ENCODE measurements around the gene MPZL1.

Gene MPZL1

DNA sequence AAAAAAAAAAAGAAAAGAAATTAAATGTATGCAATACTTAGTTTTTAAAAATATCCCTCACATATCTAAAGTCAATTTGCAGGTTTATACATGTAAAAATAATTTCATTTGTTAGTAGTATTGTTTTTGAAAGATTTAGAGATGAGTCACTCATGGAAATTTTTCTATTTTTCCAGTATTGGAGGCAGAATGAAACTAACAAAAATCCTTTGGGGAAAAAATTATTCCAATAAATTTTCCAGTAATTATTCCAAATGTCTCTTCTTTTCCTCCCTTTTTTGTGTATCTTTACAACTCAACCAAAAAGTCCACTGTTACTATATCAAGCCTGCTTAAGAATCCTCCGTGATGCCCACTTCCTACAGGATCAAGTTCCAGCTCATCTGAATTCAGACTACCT is 29.9 kb downstream of the MPZL1 start:
- DNase-seq: no peak

GRCh38 chr1:167752219-167752985 is 30.6 kb downstream of the MPZL1 start:
- DNase-seq: no peak

GRCh38 chr1:167755654-167756053 is 33.9 kb downstream of the MPZL1 start:
- no peak for DNase-seq

- DNase-seq: no peak
These were observed 35.1 kb downstream of the MPZL1 start for GRCh38 chr1:167756730-167757405.

DNA sequence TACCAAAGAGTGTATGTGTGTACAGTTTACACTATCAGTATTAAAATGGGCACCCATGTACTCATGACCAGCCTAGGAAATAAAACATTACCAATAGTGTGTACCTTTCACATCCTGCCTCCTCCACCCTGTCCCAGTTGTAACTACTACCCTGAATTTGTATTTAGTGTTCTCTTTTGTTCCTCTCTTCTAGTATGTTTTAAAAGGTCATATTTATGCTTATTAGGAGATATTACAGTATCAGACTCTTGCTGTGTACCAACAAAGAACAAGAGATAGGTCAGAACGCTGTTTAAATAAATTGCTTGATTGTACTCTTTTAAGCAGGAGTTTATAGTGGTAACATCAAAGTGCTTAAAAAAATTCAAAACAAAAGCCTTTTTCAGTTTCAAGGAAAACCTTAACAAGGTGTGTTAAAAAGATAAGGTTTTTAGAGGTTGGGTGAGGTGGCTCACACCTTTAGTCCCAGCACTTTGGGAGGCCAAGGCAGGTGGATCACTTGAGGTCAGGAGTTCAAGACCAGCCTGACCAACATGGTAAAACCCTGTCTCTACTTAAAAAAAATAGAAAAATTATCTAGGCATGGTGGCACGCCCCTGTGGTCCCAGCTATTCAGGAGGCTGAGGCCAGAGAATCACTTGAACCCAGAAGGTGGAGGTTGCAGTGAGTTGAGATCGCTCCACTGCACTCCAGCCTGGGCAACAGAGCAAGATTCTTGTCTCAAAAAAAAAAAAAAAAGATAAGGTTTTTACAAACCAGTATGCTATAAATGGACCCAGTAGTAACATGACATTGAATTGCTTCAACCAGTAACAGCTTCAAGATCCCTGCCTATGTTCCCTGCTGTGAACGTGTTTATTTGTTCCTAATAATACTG is 35.9 kb downstream of the MPZL1 start:
- no peak for DNase-seq

DNA sequence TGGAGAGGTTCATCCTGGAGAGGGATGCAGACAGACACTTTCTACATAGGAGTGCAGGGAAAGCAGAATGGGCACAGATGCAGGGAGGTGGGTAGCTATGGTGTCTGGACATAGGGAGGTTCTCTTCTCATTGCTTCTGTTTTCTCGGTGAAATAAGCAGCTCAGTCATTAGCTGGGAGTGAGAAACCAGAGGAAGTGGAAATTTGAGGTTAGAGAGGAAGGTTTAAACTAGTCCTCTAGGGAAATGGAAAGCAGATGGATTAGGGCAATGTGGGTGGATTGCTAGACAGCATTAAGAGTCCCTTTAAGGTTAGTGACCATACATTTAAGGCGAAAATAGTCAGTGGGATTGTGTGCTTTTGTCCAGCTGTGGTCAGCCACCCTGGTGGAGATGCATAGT is 39.6 kb downstream of the MPZL1 start:
- DNase-seq: no peak

- no peak for DNase-seq
These were observed 40.4 kb downstream of the MPZL1 start for GRCh38 chr1:167762061-167762746.

DNA sequence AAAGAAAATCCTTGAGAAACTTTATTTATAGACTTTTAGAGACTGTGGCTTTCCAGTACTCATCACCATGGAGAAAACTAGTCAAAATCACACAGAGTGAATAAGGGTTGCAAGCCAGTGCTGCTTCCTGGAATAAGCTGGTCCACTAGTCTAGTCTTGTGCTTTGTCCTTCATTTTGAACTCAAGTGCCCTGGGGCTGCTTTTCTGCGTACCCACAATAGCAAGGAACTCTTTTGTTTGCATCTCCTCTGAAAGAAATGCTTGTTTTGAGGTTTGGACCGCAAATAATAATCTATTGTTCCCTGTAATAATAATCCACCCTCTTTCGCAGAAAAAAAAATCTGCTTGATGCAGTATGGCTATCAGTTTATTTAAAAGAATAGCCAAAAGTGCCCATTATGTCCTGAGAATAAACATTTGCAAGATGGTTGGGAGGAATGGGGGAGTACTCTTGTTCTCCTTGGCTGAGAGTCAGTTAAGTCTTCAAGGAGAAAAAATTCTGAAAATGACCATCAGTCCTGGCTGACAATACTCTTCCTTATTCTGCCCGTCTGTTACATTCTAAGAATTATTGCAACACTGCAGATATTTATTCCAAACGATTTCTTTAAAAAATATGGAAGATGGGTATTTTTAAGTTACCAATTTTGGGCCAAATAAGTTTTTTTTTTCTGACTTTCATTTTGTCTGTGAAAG is 41.9 kb downstream of the MPZL1 start:
- DNase-seq: no peak

- DNase-seq: no peak
These were observed 42.9 kb downstream of the MPZL1 start for GRCh38 chr1:167764458-167765330.

DNA sequence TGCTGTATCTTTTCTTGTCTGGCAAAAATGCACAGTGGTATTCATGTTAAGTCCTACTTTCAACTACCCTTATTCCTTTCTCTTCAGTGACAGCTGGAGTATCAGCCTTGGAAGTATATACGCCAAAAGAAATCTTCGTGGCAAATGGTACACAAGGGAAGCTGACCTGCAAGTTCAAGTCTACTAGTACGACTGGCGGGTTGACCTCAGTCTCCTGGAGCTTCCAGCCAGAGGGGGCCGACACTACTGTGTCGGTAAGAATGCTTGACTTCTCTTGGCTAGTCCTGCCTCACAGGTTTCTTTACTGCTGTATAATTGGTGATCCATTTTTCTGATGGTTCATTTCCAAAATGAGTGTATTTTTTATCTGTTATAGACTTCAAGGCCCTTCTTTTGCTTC is 43.7 kb downstream of the MPZL1 start:
- no peak for DNase-seq

- DNase-seq: no peak
These were observed 44.8 kb downstream of the MPZL1 start for GRCh38 chr1:167766538-167766937.

DNA sequence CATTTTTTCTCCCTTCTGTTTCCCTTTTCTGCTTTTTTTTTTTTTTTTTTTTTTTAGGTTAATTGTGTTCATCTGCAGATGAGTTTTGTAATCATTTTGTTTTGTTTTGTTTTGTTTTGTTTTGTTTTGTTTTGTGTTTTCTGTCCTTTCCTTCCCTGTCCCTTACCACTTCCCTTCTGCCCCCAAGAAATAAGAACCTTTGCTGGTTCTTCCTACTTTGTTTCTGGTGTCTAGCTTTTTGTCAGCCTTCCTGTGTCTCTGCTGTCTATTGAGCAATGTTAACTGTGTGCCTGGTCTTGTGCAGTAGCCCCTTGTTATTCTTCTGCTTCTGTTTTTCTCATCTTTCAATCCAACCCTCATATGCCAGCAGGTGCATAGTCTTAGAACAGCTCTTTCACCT is 46.0 kb downstream of the MPZL1 start:
- DNase-seq: no peak

DNA sequence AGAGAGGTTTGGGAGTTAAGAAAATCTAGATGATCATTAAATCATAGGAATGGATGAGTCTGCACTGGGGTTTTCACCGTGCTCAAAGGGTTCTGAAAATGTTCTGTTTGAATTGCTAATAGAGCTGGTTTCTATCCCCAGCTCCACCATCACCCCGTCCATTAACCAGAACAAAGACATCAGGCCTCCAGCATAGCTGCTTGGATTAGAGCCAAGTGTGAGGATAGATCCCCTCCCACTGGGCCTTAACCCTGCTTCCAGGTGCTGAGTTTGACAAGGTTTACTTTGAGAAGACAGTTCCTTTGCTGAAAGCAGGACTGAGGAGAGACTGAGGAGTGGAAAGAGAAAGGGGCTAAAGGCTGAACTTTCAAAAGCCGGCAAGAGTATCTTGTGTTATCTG is 48.3 kb downstream of the MPZL1 start:
- no peak for DNase-seq

DNA sequence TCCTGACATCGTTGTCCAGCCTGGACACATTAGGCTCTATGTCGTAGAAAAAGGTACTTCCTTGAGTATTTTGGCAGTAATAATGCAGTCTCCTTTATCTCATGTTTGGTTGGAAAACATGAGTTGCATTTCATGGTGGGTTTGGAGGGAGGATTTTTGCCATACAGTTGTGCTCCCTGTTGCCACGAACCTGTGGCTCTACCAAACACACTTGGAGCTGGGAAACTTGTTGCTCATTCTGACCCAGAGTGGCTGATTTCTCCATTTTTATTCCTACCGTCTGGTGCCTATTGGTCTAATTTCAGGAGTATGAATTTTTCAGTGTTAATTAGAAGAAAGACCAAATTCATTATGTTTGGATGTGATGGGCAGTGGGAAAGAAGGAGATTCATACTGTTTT is 50.7 kb downstream of the MPZL1 start:
- DNase-seq: no peak

GRCh38 chr1:167773516-167773915 is 51.7 kb downstream of the MPZL1 start:
- DNase-seq: no peak

GRCh38 chr1:167774710-167775109 is 52.9 kb downstream of the MPZL1 start:
- DNase-seq: no peak

- no peak for DNase-seq
These were observed 53.4 kb downstream of the MPZL1 start for GRCh38 chr1:167775178-167775577.

- DNase-seq: no peak
These were observed 54.4 kb downstream of the MPZL1 start for GRCh38 chr1:167776151-167776550.

GRCh38 chr1:167776616-167777268 is 55.0 kb downstream of the MPZL1 start:
- no peak for DNase-seq

DNA sequence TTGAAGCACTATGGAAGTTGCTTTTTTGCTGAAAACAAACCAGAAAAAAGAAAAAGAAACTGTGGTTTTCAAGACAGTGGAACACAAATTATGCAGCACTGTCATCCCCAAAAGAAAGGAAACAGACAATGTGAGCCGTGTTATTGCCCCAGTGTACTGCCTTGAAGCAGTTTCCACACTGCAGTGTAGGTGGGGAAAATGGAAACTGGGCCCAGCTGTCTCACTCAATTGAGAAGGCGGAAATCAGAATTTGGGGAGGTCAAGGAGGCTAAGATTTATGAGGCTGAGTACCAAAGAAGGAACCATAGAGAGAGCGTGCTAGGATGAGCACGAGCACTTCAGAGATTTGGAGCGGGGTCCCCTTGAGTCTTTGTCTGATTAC is 55.5 kb downstream of the MPZL1 start:
- no peak for DNase-seq

- no peak for DNase-seq
These were observed 59.8 kb downstream of the MPZL1 start for GRCh38 chr1:167781558-167781957.

Data from T-helper 1 cell (primary cell).